ENCODE results near the gene KIF19.
"Not testable (repeated sequence)": the region's sequence is repeated elsewhere in the genome, so short reads cannot be mapped to it uniquely, and the experiment has no call there.

The KIF19 gene

GRCh38 chr17:74390680-74391653 lies 64.9 kb downstream of the KIF19 start:
- DNase-seq: no peak

GRCh38 chr17:74391771-74392170 lies 65.7 kb downstream of the KIF19 start:
- DNase-seq: no peak

- DNase-seq: no peak
Observed at GRCh38 chr17:74392848-74393247, 66.8 kb downstream of the KIF19 start.

- DNase-seq: no peak
Observed at GRCh38 chr17:74393346-74393942, 67.4 kb downstream of the KIF19 start.

GRCh38 chr17:74394275-74394950 lies 68.4 kb downstream of the KIF19 start:
- DNase-seq: no peak

- no peak for DNase-seq
Observed at GRCh38 chr17:74394977-74395376, 69.0 kb downstream of the KIF19 start.

- DNase-seq: no peak
Observed at GRCh38 chr17:74396567-74396966, 70.5 kb downstream of the KIF19 start.

- DNase-seq: no peak
Observed at GRCh38 chr17:74402048-74402447, 76.0 kb downstream of the KIF19 start.

- DNase-seq: no peak
Observed at GRCh38 chr17:74403512-74404137, 77.6 kb downstream of the KIF19 start.

GRCh38 chr17:74404218-74404617 lies 78.2 kb downstream of the KIF19 start:
- no peak for DNase-seq

- no peak for DNase-seq
Observed at GRCh38 chr17:74404789-74405188, 78.8 kb downstream of the KIF19 start.

GRCh38 chr17:74405311-74405710 lies 79.3 kb downstream of the KIF19 start:
- DNase-seq: not testable (repeated sequence)
